ENCODE measurements around the gene TMEM220.
A peak's percentile ranks its signal among the peaks of the same experiment; 100 is the strongest.

Gene TMEM220

GRCh38 chr17:10718547-10718946, 11.3 kb downstream of the TMEM220 start:
- H3K4me3 ChIP-seq (ENCODE audit: low read depth, low read length): no peak overlapping the region
- no peak for TF ChIP-seq CTCF (conservative IDR thresholded peaks at IDR 0.05; ENCODE audit: low read depth, low read length)
- no peak for DNase-seq (ENCODE audit: low read depth)

GRCh38 chr17:10716218-10716617, 13.6 kb downstream of the TMEM220 start:
- no peak for TF ChIP-seq CTCF (conservative IDR thresholded peaks at IDR 0.05; ENCODE audit: low read depth, low read length)
- no peak overlapping the region for H3K4me3 ChIP-seq (ENCODE audit: low read depth, low read length)
- DNase-seq (ENCODE audit: low read depth): no peak

GRCh38 chr17:10713318-10713717, 16.5 kb downstream of the TMEM220 start:
- peak; percentile 31 for DNase-seq (ENCODE audit: low read depth)
- no peak for TF ChIP-seq CTCF (conservative IDR thresholded peaks at IDR 0.05; ENCODE audit: low read depth, low read length)
- H3K4me3 ChIP-seq (ENCODE audit: low read depth, low read length): no peak overlapping the region

GRCh38 chr17:10705727-10706126, 24.1 kb downstream of the TMEM220 start:
- no peak for TF ChIP-seq CTCF (conservative IDR thresholded peaks at IDR 0.05; ENCODE audit: low read depth, low read length)
- no peak for DNase-seq (ENCODE audit: low read depth)
- no peak overlapping the region for H3K4me3 ChIP-seq (ENCODE audit: low read depth, low read length)

GRCh38 chr17:10702574-10702973, 27.2 kb downstream of the TMEM220 start:
- peak; percentile 94 for DNase-seq (ENCODE audit: low read depth)
- no peak overlapping the region for H3K4me3 ChIP-seq (ENCODE audit: low read depth, low read length)
- no peak for TF ChIP-seq CTCF (conservative IDR thresholded peaks at IDR 0.05; ENCODE audit: low read depth, low read length)

- DNase-seq (ENCODE audit: low read depth): peak; percentile 91
- TF ChIP-seq CTCF (conservative IDR thresholded peaks at IDR 0.05; ENCODE audit: low read depth, low read length): no peak
- no peak overlapping the region for H3K4me3 ChIP-seq (ENCODE audit: low read depth, low read length)
These were observed 30.0 kb downstream of the TMEM220 start for GRCh38 chr17:10699856-10700255.

GRCh38 chr17:10698096-10698818, 31.6 kb downstream of the TMEM220 start:
- H3K4me3 ChIP-seq (ENCODE audit: low read depth, low read length): peak overlapping the region; percentile 89
- TF ChIP-seq CTCF (conservative IDR thresholded peaks at IDR 0.05; ENCODE audit: low read depth, low read length): no peak
- DNase-seq (ENCODE audit: low read depth): peak; percentile 59

Data from choroid plexus epithelial cell (primary cell).